Stimulated activated CD4-positive, alpha-beta T cell treated with anti-CD3 and anti-CD28 coated beads, Interleukin-2, amount 100 ng/mL, for 4 hours (primary cell): ENCODE results near the gene TRANK1.

ENCODE experiments used
- DNase-seq: peaks from one replicate; pipeline ENCODE4 v3.0.0-alpha.2; 2020; ENCODE audit warnings: low read depth

Gene TRANK1

GRCh38 chr3:36843065-36844051 is 101.5 kb downstream of the TRANK1 start:
- DNase-seq: no peak

DNA sequence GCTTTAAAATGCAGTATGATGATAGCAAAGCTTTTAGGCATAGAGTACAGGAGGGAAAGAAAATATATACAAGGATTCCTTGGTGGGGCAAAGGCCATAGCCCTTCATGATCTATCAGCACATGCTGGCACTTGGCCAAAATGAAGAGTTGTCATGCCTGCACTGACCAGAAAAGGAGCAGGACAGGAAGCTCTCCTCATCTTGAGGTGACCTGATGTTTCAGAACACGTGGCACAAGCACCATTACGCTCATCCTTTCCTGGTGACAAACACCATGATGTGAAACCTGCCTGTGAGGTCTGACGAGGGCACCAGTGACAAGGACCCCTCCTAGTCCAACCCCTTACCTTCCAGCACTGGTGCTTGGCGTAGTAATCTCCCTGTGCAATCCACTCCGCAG is 102.6 kb downstream of the TRANK1 start:
- no peak for DNase-seq

- DNase-seq: no peak
Measured at GRCh38 chr3:36840453-36840921, 104.4 kb downstream of the TRANK1 start.

GRCh38 chr3:36837089-36837488 is 107.8 kb downstream of the TRANK1 start:
- no peak for DNase-seq

DNA sequence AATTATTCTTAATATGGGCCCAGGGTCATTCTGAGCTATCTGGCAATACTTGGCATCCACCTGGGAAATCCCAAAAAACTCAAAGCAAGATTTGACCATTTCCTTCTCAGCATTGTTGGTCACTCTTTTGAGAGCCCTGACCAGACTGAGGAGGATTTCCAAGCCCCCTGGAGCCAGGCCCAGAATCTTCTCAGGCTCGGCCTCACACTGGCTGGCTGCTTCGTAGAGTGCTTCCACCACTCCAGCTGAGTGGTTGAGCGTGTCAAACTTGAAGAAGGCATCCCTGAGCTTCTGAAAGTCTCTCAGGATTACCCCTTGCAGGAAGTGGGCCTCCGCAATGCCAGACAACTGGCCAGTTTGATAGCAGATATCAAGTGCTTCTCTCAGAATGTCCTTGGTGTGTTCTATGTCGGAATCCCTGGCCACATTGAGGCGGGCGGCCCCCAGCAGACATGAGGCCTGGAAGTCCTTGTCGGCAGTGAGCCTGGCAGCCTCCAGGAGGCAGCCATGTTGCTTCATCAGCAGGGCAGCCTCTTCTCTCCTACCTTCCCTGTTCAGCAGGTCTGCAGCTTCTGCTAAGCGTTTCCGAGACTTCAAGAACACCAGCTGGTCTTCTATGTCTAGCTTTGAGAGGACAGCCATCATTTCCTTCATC is 111.6 kb downstream of the TRANK1 start:
- no peak for DNase-seq

DNA sequence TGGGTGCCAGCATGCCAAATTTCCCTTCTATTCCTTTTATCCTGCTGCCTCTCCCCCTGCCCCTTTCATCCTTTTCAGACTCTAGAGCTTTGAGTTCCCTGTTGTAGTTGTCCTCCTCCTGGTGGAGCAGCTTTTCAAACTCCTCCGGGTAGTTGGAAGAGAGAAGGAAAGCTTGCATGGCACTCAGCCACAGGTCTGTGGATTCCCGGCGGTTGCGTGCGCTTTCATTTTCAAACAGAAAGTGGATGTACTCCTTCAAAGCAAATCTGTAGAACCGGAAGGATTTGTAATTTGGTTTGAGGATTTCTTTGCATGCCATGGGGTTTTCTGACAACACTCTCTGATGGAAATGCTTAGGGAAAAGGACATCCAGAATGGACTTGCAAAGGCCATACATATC is 112.4 kb downstream of the TRANK1 start:
- DNase-seq: no peak

DNA sequence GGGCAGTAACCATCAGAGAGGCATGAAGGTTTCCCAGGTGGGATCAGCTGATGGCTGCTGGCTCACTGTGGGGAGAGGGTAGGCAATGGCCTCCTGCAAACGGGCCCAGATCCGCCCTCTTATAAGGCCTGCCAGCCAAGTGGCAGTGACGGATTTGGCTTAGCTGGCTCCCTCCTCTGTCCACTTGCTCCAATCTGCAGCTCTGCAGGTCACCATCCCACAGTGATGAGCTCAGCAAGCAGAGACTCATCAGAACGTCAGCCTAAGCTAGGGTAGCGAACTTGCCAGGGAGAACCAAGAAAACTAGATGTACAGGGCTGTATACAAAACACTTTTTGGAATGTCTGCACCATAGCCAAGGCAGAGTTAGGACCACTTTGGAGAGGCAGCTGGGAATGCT is 117.7 kb downstream of the TRANK1 start:
- no peak for DNase-seq

DNA sequence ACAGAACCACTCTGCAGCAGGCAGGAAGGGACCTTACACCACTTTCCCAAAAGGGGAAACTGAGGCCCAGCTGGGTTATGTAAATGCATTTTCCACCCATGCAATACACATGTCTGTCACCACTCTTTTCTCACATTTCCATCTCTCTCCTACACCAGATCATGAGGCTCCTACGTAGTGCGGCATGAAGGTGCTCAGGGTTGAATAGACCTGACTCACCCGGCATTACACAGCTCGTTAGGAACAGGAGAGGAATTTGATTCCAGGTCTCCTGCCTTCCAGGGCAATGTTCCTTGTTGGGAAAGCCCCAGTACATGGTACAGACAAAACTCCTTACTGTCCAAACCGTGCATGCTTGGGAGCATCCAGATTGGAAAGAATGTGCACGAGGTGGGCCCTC is 118.6 kb downstream of the TRANK1 start:
- DNase-seq: no peak

- DNase-seq: no peak
Measured at GRCh38 chr3:36824443-36824842, 120.4 kb downstream of the TRANK1 start.

- DNase-seq: no peak
Measured at GRCh38 chr3:36823806-36824205, 121.0 kb downstream of the TRANK1 start.

DNA sequence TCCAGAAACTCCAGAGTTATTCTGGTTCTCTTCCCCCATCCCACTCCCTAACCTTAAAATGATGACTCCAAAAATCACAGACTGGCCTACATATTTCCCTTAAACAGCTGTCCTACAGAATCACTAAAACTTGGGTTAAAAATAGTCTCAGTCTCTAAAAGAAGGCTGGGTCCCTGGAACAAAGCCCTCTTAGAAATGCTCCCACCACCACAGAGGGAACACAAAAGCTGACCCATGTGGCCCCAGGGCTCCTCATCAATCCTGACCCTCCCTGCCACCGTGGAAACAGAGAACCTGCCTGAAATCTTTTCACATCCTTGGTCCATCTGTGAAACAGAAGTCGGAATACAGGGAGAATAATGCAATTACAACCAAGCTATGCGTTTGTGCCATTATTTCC is 124.8 kb downstream of the TRANK1 start:
- no peak for DNase-seq

- DNase-seq: no peak
Measured at GRCh38 chr3:36817806-36818533, 126.9 kb downstream of the TRANK1 start.

DNA sequence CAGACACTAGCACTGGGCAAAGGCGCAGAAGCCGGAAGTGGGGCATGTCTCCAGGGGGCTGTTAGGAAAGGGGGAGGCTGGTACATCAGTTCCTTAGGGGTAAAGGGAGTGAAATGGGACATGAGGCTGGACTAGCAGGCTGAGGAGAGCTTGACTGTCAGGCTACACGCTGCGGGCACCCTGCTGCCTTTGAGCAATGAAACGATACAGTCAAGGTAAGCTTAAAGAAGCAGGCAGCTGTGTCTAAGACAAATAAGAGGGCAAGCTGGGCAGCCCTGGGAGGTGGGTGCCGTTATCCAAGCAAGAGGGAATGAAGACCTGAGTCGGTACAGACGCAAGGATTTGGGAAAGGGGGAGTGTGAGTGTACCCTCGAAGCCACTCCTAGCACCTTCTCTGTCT is 129.5 kb downstream of the TRANK1 start:
- no peak for DNase-seq

DNA sequence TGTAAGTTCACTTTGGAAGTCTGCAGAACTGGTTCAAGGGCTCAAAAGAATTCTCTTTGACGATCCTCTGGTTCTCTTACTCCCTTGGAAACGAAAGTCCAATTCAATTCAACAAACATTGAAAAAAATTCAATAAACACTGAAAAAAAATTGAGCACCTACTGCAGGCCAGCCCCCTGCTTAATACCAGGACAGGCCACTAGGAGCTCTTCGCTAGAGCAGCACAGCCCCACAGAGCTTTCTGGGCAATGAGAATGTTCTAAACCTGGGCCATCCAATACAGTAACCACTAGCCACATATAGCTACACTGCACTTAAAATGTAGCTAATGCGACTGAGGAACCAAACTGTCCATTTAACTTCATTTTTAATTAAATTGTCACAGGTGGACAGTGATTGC is 130.1 kb downstream of the TRANK1 start:
- DNase-seq: no peak

DNA sequence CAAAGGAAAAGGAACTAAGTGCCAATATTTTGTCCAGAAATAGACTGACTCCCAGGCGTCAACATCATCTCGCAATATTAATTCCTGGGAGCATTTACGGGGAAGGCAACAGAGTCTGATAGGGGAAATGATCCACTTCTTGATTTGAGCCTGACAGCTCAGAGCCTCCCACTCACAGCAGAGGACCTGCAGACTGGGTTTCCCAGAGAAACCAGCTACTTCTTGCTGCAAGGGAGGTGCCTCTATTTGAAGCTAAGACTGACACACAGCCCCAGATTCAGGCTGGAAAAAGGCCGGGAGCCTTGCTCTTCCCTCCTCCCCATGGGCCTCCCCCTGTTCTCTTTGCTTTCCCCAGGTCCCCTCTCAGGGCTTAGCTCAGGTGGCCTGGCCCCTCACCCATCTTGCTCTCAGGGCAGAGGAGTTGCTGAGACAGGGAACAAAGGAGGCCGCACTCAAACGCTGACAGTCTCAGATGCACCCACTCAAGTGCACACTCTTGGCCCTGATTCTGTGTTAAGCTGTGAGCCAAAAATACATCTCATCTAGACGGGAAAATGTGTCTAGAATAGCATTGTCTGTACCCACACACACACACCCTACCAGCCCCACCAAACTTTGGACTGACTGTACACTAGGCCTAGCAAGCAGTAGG is 130.7 kb downstream of the TRANK1 start:
- DNase-seq: no peak

GRCh38 chr3:36813305-36813704 is 131.5 kb downstream of the TRANK1 start:
- DNase-seq: no peak

DNA sequence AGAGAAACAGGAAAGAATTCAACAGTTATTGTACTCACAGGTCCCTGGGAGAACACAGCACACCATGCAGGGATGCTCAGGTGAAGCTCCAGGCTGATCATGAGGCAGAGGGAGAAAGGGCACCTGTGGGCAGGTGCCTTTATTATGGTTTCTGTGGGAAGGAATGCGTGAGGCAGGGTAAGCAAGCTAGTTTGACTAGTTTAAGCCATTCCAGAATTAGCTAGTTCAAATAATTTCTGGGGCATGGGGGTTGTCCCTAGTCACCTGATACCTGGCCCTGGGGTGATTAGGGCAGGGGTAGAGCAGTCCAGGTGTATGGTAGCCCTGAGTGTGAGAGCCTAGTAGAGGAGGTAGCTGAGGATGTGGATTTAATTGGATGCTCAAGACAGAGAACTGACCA is 132.6 kb downstream of the TRANK1 start:
- no peak for DNase-seq

DNA sequence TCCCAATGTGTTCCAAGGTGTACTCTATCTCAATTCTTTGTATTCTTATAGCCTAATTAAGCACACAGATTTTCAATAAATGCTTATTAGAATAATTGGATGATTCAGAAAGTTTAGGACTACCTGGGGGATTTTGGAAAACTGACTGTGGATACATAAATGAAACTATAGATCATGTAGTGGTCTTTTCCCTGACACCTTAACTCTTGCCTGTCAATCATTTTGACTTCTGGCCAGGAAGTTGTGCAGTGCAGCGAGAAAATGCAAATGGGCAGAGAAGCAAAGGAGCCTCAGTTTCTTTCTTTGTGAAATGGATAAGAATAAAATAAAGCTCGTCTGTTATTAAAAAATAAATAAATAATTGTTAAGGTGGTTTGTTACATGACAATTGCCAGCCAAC is 133.1 kb downstream of the TRANK1 start:
- no peak for DNase-seq

- no peak for DNase-seq
Measured at GRCh38 chr3:36804295-36805055, 140.4 kb downstream of the TRANK1 start.

- no peak for DNase-seq
Measured at GRCh38 chr3:36803091-36803791, 141.6 kb downstream of the TRANK1 start.
